Epithelial cell of proximal tubule (primary cell): ENCODE data around the gene BAZ2B. TPM values are rescaled to one million over a fixed set of nuclear protein-coding genes. Genes with fewer than 3 reads are reported as not detected.
"Not testable (repeated sequence)": the region's sequence is repeated elsewhere in the genome, so short reads cannot be mapped to it uniquely, and the experiment has no call there.

Source experiments
- DNase-seq: peaks from one replicate; pipeline ENCODE4 v3.0.0-alpha.2; 2011; ENCODE audit warnings: low read depth
- H3K4me3 ChIP-seq: 2 replicates; pipeline ENCODE4 v1.5.1; 2011; ENCODE audit warnings: low read depth, mild to moderate bottlenecking, low read length
- CTCF ChIP-seq: conservative IDR thresholded peaks from 2 replicates; pipeline ENCODE4 v1.5.1; 2012; ENCODE audit warnings: low read depth, mild to moderate bottlenecking, low read length
- total RNA-seq: library from RNA; depleted of rRNA; stranded (reverse); fragments of >200 nt; gene quantifications from 2 replicates; pipeline ENCODE4 v1.2.3, GENCODE V29; 2015

The BAZ2B gene
- total RNA-seq, 1 donor from 2014 or later: 34.1 TPM

DNA sequence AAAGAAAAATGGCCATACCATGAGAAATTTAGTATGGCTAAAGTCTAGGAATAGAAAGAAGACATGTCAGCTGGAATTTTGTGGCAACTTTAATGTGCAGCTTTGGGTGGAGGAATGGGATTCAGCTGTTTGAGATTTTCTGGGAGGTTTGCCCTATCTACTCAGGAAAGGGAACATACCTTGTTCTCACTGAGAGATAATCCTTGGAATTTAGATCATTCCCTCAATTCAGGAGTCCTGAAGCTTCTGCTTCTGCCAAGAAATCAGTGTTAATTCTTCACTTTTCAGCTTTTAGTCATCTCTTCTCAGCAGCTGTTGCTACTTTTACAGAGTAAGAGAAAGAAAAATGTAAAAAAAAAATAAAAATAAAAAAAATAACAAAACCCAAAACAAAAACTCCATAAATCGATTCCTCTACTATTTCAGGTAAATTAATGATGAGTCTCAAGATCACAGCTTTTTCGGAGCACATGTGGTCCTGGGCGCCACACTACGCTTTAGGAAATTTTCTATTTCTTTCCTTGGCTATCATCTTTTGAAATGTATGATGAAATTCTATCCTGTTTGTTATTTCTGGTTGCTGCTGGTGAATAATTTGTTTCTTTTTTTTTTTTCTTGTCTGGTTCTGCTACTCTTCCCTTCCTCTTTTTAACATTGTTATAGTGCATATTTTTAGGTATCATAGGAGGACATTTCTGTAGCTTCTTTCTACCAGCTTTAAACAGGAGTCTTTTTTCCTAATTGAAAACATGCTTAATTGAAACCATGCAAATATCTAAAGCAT lies 18.9 kb upstream of the BAZ2B start:
- TF ChIP-seq CTCF: no peak
- no peak for DNase-seq
- H3K4me3 ChIP-seq: no peak overlapping the region

DNA sequence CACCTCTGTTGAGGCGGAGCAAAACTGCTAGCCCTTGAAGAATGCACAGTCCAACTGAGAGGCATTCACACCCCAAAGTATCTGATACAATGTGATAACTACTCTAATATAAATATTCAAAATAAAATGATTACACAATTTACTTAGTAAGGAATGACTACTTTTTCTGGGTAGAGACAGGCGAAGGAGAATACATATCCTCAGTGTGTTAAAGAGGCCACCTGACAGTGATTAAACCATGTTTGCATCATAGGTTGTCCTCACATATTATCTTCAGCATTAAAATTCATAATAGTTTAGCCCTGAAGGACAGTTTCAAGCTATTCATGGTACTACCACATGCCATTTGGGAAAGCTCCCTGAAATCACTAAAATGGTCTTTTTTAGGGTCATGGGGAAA lies 16.9 kb upstream of the BAZ2B start:
- TF ChIP-seq CTCF: no peak
- no peak for DNase-seq
- no peak overlapping the region for H3K4me3 ChIP-seq

GRCh38 chr2:159625628-159626027 lies 9.3 kb upstream of the BAZ2B start:
- DNase-seq, H3K4me3 ChIP-seq: not testable (repeated sequence)

DNA sequence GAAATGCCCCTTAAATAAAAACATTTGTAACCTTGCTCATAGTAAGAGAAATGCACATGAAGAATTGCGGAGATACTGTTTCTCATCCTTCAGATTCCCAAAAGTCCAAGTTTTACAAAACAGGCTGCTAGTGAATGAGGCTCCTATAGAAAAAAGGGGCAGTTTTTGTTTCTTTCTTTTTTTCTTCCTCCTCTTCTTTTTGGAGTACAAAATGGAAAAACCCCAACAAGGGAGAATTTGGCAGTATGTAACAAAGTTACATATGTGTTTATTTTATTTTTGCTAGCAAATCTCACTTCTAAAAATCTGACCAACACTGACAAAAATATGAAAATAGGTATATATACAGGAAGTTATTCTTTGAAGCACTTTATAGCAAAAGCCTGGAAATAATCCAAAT lies 7.1 kb upstream of the BAZ2B start:
- DNase-seq: no peak
- TF ChIP-seq CTCF: no peak
- H3K4me3 ChIP-seq: no peak overlapping the region

DNA sequence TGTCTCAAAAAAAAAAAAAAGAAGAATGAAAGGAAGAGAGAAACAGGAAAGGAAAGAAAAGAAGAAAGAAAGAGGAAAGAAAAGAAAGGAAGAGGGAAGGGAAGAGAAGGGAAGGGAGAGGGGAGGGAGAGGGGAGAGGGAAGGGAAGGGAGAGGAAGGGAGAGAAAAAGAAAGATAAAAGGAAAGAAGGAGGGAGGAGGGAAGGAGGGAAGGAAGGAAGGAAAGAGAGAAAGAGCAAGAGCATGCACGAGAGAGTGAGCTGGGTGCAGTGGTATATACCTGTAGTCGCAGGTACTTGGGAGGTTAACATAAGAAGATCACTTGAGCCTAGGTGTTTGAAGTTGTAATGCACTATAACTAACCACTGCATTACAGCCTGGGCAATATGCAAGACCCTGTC lies 6.6 kb upstream of the BAZ2B start:
- TF ChIP-seq CTCF: no peak
- H3K4me3 ChIP-seq: no peak overlapping the region
- DNase-seq: no peak

GRCh38 chr2:159620796-159621195 lies 4.4 kb upstream of the BAZ2B start:
- no peak for DNase-seq
- no peak overlapping the region for H3K4me3 ChIP-seq
- TF ChIP-seq CTCF: no peak

DNA sequence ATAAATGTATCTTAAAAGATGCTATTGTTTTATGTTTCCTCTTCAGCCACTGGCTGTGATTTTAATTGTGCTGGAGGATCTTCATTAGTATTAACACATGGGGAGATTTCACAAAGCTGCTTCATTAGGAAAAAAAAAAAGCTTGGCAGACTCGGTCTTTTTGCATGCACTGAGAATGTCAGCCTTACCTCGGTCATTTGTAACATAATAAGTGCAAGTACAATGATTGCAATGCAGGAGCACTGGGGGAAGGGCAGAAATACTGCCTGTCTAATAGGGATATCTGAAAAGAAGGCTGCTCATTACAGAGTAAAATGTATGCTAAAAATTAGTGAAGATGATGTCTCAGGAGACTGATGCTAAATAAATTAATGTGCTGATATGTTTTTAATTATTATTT lies 1.3 kb upstream of the BAZ2B start:
- no peak for DNase-seq
- no peak for TF ChIP-seq CTCF
- H3K4me3 ChIP-seq: no peak overlapping the region
